ENCODE measurements around the gene ABCE1.
A peak's percentile ranks its signal among the peaks of the same experiment; 100 is the strongest.
"Not testable (repeated sequence)": the region's sequence is repeated elsewhere in the genome, so short reads cannot be mapped to it uniquely, and the experiment has no call there.

ABCE1 gene

GRCh38 chr4:145103496-145103895, 5.4 kb downstream of the ABCE1 start:
- no peaks in the 10 kb centered on the region for H3K9me3 ChIP-seq (ENCODE audit: control insufficient read depth in 1 of 2, low read length in 2 of 2)
- H3K27ac ChIP-seq (ENCODE audit: low read length): no peak overlapping the region
- H3K36me3 ChIP-seq (ENCODE audit: control insufficient read depth in 1 of 2, insufficient read depth in 2 of 2, low read length in 2 of 2): peaks cover 18 to 21% of the 10 kb centered on the region in 2 donors
- no peaks in the 10 kb centered on the region for H3K27me3 ChIP-seq (ENCODE audit: low read depth, low read length)
- peaks cover 0 to 19% of the 10 kb centered on the region in 2 donors for H3K4me1 ChIP-seq (ENCODE audit: control insufficient read depth in 1 of 2, insufficient read depth in 2 of 2, low read length in 2 of 2)
- H3K4me3 ChIP-seq (ENCODE audit: low read depth in 1 of 2, low read length in 2 of 2): no peak overlapping the region

- Histone ChIP-seq H3K27ac (ENCODE audit: low read length) (no peak overlapping the region), H3K27me3 (ENCODE audit: low read depth, low read length) (no peaks in the 10 kb centered on the region), H3K9me3 (ENCODE audit: control insufficient read depth in 1 of 2, low read length in 2 of 2) (no peaks in the 10 kb centered on the region), H3K4me1 (ENCODE audit: control insufficient read depth in 1 of 2, insufficient read depth in 2 of 2, low read length in 2 of 2) (no peaks in the 10 kb centered on the region), H3K4me3 (ENCODE audit: low read depth in 1 of 2, low read length in 2 of 2) (no peak overlapping the region), H3K36me3 (ENCODE audit: control insufficient read depth in 1 of 2, insufficient read depth in 2 of 2, low read length in 2 of 2) (peaks cover 40 to 47% of the 10 kb centered on the region in 2 donors)
Measured at GRCh38 chr4:145107126-145107525, 9.0 kb downstream of the ABCE1 start.

- H3K27ac ChIP-seq (ENCODE audit: low read length): no peak overlapping the region
- no peaks in the 10 kb centered on the region for H3K27me3 ChIP-seq (ENCODE audit: low read depth, low read length)
- peaks cover 49 to 57% of the 10 kb centered on the region in 2 donors for H3K36me3 ChIP-seq (ENCODE audit: control insufficient read depth in 1 of 2, insufficient read depth in 2 of 2, low read length in 2 of 2)
- H3K4me3 ChIP-seq (ENCODE audit: low read depth in 1 of 2, low read length in 2 of 2): no peak overlapping the region
- no peaks in the 10 kb centered on the region for H3K4me1 ChIP-seq (ENCODE audit: control insufficient read depth in 1 of 2, insufficient read depth in 2 of 2, low read length in 2 of 2)
- no peaks in the 10 kb centered on the region for H3K9me3 ChIP-seq (ENCODE audit: control insufficient read depth in 1 of 2, low read length in 2 of 2)
Measured at GRCh38 chr4:145108128-145108527, 10.0 kb downstream of the ABCE1 start.

GRCh38 chr4:145125396-145125795, 27.3 kb downstream of the ABCE1 start:
- H3K27me3 ChIP-seq (ENCODE audit: low read depth, low read length): no peaks in the 10 kb centered on the region
- no peaks in the 10 kb centered on the region for H3K4me1 ChIP-seq (ENCODE audit: control insufficient read depth in 1 of 2, insufficient read depth in 2 of 2, low read length in 2 of 2)
- peaks cover 49 to 68% of the 10 kb centered on the region in 2 donors for H3K36me3 ChIP-seq (ENCODE audit: control insufficient read depth in 1 of 2, insufficient read depth in 2 of 2, low read length in 2 of 2)
- H3K4me3 ChIP-seq (ENCODE audit: low read depth in 1 of 2, low read length in 2 of 2): no peak overlapping the region
- no peaks in the 10 kb centered on the region for H3K9me3 ChIP-seq (ENCODE audit: control insufficient read depth in 1 of 2, low read length in 2 of 2)
- no peak overlapping the region for H3K27ac ChIP-seq (ENCODE audit: low read length)

- no peaks in the 10 kb centered on the region for H3K9me3 ChIP-seq (ENCODE audit: control insufficient read depth in 1 of 2, low read length in 2 of 2)
- H3K27ac ChIP-seq (ENCODE audit: low read length): no peak overlapping the region
- peaks cover 0 to 7% of the 10 kb centered on the region in 2 donors for H3K4me1 ChIP-seq (ENCODE audit: control insufficient read depth in 1 of 2, insufficient read depth in 2 of 2, low read length in 2 of 2)
- no peak overlapping the region for H3K4me3 ChIP-seq (ENCODE audit: low read depth in 1 of 2, low read length in 2 of 2)
- H3K27me3 ChIP-seq (ENCODE audit: low read depth, low read length): no peaks in the 10 kb centered on the region
- H3K36me3 ChIP-seq (ENCODE audit: control insufficient read depth in 1 of 2, insufficient read depth in 2 of 2, low read length in 2 of 2): peaks cover 32 to 45% of the 10 kb centered on the region in 2 donors
Measured at GRCh38 chr4:145130130-145130529, 32.0 kb downstream of the ABCE1 start.

GRCh38 chr4:145130788-145131399, 32.8 kb downstream of the ABCE1 start:
- H3K4me3 ChIP-seq (ENCODE audit: low read depth in 1 of 2, low read length in 2 of 2): no peak overlapping the region
- H3K27ac ChIP-seq (ENCODE audit: low read length): no peak overlapping the region
- H3K36me3 ChIP-seq (ENCODE audit: control insufficient read depth in 1 of 2, insufficient read depth in 2 of 2, low read length in 2 of 2): peaks cover 27 to 39% of the 10 kb centered on the region in 2 donors
- peaks cover 0 to 7% of the 10 kb centered on the region in 2 donors for H3K4me1 ChIP-seq (ENCODE audit: control insufficient read depth in 1 of 2, insufficient read depth in 2 of 2, low read length in 2 of 2)
- no peaks in the 10 kb centered on the region for H3K9me3 ChIP-seq (ENCODE audit: control insufficient read depth in 1 of 2, low read length in 2 of 2)
- H3K27me3 ChIP-seq (ENCODE audit: low read depth, low read length): no peaks in the 10 kb centered on the region

- H3K36me3 ChIP-seq (ENCODE audit: control insufficient read depth in 1 of 2, insufficient read depth in 2 of 2, low read length in 2 of 2): peaks cover 20 to 30% of the 10 kb centered on the region in 2 donors
- no peak overlapping the region for H3K27ac ChIP-seq (ENCODE audit: low read length)
- H3K27me3 ChIP-seq (ENCODE audit: low read depth, low read length): no peaks in the 10 kb centered on the region
Measured at GRCh38 chr4:145131848-145132247, 33.7 kb downstream of the ABCE1 start.

GRCh38 chr4:145132511-145133098, 34.5 kb downstream of the ABCE1 start:
- Histone ChIP-seq H3K27ac (ENCODE audit: low read length) (no peak overlapping the region), H3K36me3 (ENCODE audit: control insufficient read depth in 1 of 2, insufficient read depth in 2 of 2, low read length in 2 of 2) (peaks cover 14 to 27% of the 10 kb centered on the region in 2 donors), H3K9me3 (ENCODE audit: control insufficient read depth in 1 of 2, low read length in 2 of 2) (no peaks in the 10 kb centered on the region), H3K4me3 (ENCODE audit: low read depth in 1 of 2, low read length in 2 of 2) (no peak overlapping the region), H3K27me3 (ENCODE audit: low read depth, low read length) (no peaks in the 10 kb centered on the region), H3K4me1 (ENCODE audit: control insufficient read depth in 1 of 2, insufficient read depth in 2 of 2, low read length in 2 of 2) (peaks cover 0 to 7% of the 10 kb centered on the region in 2 donors)

More at GRCh38 chr4:145131848-145132247, 33.7 kb downstream of the ABCE1 start:
- H3K4me1 ChIP-seq (ENCODE audit: control insufficient read depth in 1 of 2, insufficient read depth in 2 of 2, low read length in 2 of 2): peaks cover 0 to 7% of the 10 kb centered on the region in 2 donors
- no peaks in the 10 kb centered on the region for H3K9me3 ChIP-seq (ENCODE audit: control insufficient read depth in 1 of 2, low read length in 2 of 2)
- H3K4me3 ChIP-seq (ENCODE audit: low read depth in 1 of 2, low read length in 2 of 2): no peak overlapping the region

GRCh38 chr4:145136219-145136618, 38.1 kb downstream of the ABCE1 start:
- H3K4me1 ChIP-seq (ENCODE audit: control insufficient read depth in 1 of 2, insufficient read depth in 2 of 2, low read length in 2 of 2); H3K27me3 ChIP-seq (ENCODE audit: low read depth, low read length); H3K4me3 ChIP-seq (ENCODE audit: low read depth in 1 of 2, low read length in 2 of 2); H3K9me3 ChIP-seq (ENCODE audit: control insufficient read depth in 1 of 2, low read length in 2 of 2); H3K27ac ChIP-seq (ENCODE audit: low read length): not testable (repeated sequence)
- peaks cover 22 to 28% of the 10 kb centered on the region in 2 donors for H3K36me3 ChIP-seq (ENCODE audit: control insufficient read depth in 1 of 2, insufficient read depth in 2 of 2, low read length in 2 of 2)

DNA sequence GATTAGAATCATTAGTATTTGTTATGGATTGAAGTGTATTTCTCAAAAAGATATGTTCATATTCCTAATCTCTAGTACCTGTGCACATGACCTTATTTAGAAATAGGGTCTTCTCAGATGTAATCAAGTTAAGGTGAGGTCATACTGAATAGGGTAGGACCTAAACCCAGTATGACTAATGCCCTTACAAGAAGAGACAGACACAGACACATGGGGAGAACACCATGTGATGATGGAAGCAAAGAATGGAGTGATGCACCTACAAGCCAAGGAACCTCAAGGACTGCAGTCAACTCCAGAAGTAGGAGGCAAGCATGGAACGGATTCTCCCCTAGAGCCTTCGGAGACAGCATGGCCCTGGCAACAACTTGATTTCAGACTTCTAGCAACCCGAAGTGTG, 50.9 kb downstream of the ABCE1 start:
- peaks cover 57 to 64% of the 10 kb centered on the region in 2 donors for H3K36me3 ChIP-seq (ENCODE audit: control insufficient read depth in 1 of 2, insufficient read depth in 2 of 2, low read length in 2 of 2)
- H3K4me1 ChIP-seq (ENCODE audit: control insufficient read depth in 1 of 2, insufficient read depth in 2 of 2, low read length in 2 of 2): no peaks in the 10 kb centered on the region
- no peaks in the 10 kb centered on the region for H3K27me3 ChIP-seq (ENCODE audit: low read depth, low read length)
- H3K27ac ChIP-seq (ENCODE audit: low read length): no peak overlapping the region
- H3K4me3 ChIP-seq (ENCODE audit: low read depth in 1 of 2, low read length in 2 of 2): no peak overlapping the region
- H3K9me3 ChIP-seq (ENCODE audit: control insufficient read depth in 1 of 2, low read length in 2 of 2): no peaks in the 10 kb centered on the region

GRCh38 chr4:145153181-145153903, 55.2 kb downstream of the ABCE1 start:
- peak overlapping the region; percentile 20 for H3K27ac ChIP-seq (ENCODE audit: low read length)
- H3K4me1 ChIP-seq (ENCODE audit: control insufficient read depth in 1 of 2, insufficient read depth in 2 of 2, low read length in 2 of 2): peaks cover 0 to 3% of the 10 kb centered on the region in 2 donors
- H3K36me3 ChIP-seq (ENCODE audit: control insufficient read depth in 1 of 2, insufficient read depth in 2 of 2, low read length in 2 of 2): peaks cover 42 to 55% of the 10 kb centered on the region in 2 donors
- H3K4me3 ChIP-seq (ENCODE audit: low read depth in 1 of 2, low read length in 2 of 2): no peak overlapping the region
- no peaks in the 10 kb centered on the region for H3K27me3 ChIP-seq (ENCODE audit: low read depth, low read length)
- H3K9me3 ChIP-seq (ENCODE audit: control insufficient read depth in 1 of 2, low read length in 2 of 2): no peaks in the 10 kb centered on the region

Measured in muscle layer of duodenum (tissue), 2 donors.